ENCODE results near the gene RTP5.

Gene RTP5

DNA sequence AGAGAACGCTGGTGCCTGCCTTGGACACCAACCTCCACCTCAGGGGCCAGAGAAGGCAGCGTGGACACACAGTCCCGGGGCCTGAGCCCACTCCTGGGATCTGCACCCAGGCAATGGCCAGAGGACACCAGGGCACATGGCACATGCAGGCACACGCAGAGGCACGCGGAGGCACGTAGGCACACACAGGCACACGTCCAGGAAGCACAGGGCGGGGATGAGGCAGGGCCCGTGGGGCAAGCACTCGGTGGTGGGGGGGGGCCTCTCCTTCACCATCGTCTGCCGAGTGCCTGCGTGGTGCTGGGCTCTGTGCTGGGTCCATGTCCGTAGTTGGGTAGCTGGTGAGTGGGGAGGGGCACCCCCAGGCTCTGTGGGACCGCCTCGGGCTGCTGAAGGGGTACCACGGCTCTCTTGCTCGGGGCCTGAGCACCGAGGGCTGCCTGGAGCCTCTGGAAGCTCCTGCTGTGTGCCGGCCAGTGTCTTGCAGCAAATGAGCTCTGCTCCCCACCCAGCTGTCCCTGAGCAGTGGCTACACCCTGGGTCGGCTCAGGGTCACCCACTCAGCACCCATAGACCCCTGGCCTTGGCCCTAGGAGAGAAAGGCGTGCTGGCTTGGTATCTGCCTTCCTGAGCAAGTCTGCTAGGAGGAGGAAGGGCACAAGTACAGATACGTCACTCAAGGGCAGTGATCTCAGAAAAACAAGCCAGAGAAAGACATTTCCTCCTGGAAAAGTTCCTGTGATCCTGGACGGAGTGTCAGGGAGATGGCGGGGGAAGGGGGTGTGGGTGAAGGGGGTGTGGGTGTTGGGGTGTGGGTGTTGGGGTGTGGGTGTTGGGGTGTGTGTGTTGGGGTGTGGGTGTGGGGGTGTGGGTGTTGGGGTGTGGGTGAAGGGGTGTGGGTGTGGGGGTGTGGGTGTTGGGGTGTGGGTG lies 26.4 kb downstream of the RTP5 start:
- no peak for DNase-seq (ENCODE audit: low spot score)
- in situ Hi-C loops (cut with MboI; ENCODE audit: low pct_unique_long_range_greater_than_20kb, low sequenced_read_pairs, unreplicated experiment), result no loop called here
- TF ChIP-seq, protein P1, sequence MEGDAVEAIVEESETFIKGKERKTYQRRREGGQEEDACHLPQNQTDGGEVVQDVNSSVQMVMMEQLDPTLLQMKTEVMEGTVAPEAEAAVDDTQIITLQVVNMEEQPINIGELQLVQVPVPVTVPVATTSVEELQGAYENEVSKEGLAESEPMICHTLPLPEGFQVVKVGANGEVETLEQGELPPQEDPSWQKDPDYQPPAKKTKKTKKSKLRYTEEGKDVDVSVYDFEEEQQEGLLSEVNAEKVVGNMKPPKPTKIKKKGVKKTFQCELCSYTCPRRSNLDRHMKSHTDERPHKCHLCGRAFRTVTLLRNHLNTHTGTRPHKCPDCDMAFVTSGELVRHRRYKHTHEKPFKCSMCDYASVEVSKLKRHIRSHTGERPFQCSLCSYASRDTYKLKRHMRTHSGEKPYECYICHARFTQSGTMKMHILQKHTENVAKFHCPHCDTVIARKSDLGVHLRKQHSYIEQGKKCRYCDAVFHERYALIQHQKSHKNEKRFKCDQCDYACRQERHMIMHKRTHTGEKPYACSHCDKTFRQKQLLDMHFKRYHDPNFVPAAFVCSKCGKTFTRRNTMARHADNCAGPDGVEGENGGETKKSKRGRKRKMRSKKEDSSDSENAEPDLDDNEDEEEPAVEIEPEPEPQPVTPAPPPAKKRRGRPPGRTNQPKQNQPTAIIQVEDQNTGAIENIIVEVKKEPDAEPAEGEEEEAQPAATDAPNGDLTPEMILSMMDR (IDR thresholded peaks at IDR 0.05; ENCODE audit: extremely low read depth, insufficient read depth, missing control alignments), result no peak

DNA sequence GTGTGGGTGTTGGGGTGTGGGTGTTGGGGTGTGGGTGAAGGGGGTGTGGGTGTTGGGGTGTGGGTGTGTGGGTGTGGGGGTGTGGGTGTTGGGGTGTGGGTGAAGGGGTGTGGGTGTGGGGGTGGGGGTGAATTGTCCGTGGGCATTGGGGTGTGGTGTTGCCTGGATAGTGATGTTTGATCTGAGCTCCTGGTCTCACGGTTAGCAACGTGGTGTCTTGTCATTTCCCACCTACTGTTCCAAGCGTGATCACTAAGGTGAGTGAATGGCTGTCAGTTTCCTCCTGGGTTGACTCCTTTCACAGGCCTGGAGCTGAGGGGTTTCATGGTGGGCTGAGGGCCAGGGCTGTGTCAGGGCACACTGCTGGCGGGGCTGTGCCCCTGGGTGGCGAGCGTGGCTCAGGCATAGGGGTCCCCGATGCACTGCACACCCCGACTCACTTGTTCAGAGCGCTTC lies 27.2 kb downstream of the RTP5 start:
- in situ Hi-C loops (cut with MboI; ENCODE audit: low pct_unique_long_range_greater_than_20kb, low sequenced_read_pairs, unreplicated experiment), result no loop called here
- TF ChIP-seq, protein P1 (IDR thresholded peaks at IDR 0.05; ENCODE audit: extremely low read depth, insufficient read depth, missing control alignments), result no peak
- DNase-seq (ENCODE audit: low spot score), result no peak

- DNase-seq (ENCODE audit: low spot score), result no peak
- in situ Hi-C loops (cut with MboI; ENCODE audit: low pct_unique_long_range_greater_than_20kb, low sequenced_read_pairs, unreplicated experiment), result no loop called here
- TF ChIP-seq, protein P1 (IDR thresholded peaks at IDR 0.05; ENCODE audit: extremely low read depth, insufficient read depth, missing control alignments), result no peak
Measured at GRCh38 chr2:241897231-241897916, 27.8 kb downstream of the RTP5 start.

DNA sequence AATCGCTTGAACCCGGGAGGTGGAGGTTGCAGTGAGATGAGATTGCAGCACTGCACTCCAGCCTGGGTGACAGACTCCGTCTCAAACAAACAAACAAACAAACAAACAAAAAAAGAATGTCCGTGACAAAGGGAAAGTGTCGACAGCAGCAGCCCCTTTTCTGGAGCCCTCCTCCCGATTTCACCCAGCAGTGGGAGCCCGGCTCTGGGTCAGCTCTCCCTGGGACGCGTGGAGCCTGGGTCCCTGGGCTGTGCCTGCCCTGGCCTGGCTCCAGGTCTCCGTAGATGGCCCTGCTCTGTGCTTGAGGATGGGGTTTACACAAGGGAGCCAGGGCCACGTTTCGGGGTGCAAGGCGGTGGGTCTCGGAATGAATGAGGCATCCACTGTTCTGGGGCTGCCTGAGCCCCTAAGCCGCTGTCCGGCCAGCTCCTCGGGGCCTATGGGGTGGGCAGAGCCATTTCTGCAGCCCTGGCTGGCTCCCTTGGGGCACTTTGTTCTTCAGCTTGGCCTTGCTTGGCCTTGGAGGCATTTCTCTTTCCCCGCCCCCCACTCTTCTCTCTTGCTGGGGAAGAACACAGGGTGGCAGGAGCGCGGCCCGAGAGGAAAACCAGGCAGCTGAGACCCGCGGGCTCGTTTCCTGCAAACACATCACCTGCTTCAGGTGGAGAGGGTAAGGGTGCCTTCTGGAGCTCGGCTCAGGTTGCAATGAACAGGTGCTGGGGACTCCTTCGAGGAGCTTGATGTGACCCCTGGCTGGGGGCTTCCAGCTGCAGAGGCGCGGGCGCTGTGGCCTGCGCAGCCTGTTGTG lies 29.1 kb downstream of the RTP5 start:
- DNase-seq (ENCODE audit: low spot score), result no peak
- in situ Hi-C loops (cut with MboI; ENCODE audit: low pct_unique_long_range_greater_than_20kb, low sequenced_read_pairs, unreplicated experiment), result no loop called here
- TF ChIP-seq, protein P1 (IDR thresholded peaks at IDR 0.05; ENCODE audit: extremely low read depth, insufficient read depth, missing control alignments), result no peak

DNA sequence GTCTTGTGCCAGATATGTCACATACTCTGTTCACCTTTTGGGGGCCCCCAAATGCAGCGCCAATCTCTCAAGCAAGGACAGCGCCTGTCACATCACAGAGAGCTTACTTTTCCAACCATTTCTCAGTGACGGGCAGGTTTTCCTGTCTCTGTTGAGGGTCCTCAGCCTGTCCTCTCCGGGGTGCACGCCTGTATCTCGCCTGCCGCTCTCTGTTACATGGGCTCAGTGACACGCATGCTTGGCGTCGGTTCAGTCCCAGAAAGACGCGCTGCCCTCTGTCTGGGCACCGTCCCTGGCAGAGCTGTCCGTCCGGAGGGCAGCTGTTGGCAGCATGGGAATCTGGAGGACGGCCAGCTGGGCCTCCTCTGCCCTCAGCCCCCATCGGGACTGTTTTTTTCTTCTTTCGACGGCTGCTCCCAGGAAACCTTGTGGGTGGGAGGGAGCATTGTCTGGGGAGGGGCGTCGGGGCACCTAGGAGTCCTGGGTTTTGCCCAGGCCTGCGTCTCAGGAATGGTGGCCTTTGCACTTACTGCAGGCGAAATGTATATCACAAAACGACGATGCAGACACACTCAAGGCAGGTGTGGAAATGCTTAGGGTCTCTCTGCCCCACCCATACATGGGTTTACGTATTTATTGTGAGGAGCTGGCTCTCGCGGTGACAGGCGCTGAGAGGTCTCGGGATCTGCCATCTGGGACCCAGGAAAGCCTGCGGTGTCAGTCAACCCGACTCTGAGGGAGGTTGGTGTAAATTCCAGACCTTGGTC lies 30.9 kb downstream of the RTP5 start:
- TF ChIP-seq, protein P1 (IDR thresholded peaks at IDR 0.05; ENCODE audit: extremely low read depth, insufficient read depth, missing control alignments), result no peak
- no peak for DNase-seq (ENCODE audit: low spot score)
- in situ Hi-C loops (cut with MboI; ENCODE audit: low pct_unique_long_range_greater_than_20kb, low sequenced_read_pairs, unreplicated experiment), result no loop called here
